ENCODE results near the gene POLR3GL.

Gene POLR3GL

DNA sequence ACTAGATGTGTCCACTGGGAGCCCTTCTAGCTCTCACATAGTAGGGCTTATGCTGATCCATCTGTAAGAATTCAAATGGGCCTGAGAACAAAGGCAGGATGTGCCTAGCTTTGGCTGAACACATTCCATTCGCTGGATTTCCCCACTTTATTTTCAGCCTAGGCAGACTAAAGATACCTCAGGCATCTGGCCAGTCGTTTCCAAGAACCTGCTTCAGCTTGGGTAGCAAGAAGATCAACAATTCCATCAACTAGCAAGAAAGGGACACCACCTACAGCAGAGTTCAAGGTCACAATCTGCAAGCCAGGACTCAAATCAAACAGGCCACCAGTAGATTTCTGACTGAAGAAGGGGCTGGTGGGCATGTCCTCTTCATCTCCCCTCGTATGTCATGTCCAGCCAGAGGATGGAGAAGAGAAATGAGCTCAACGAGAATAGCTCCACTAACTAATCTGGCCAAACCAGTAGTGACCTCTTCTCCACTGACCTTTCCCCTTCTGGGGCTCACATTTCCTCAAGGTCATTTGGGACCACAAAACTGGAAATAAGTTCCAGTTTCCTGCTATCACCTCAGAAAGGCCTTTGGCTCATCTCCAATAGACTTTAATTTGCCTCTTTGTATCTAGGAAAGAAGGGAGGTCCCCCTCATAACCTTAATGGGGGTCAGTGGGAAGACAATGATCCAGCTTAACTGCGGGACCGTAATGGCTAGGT is 17.7 kb downstream of the POLR3GL start:
- Histone ChIP-seq H3K4me3 (ENCODE audit: low read depth in 1 of 2, low read length in 2 of 2) (no peak overlapping the region), H3K27ac (ENCODE audit: low read depth, low read length) (no peak overlapping the region), H3K9me3 (ENCODE audit: control insufficient read depth in 1 of 2, low read length in 2 of 2) (no peaks in the 10 kb centered on the region), H3K9ac (ENCODE audit: low read depth in 1 of 2, low read length in 2 of 2) (no peak overlapping the region), H3K27me3 (ENCODE audit: control insufficient read depth in 1 of 2, insufficient read depth in 2 of 2, low read length in 2 of 2) (no peaks in the 10 kb centered on the region), H3K36me3 (ENCODE audit: control insufficient read depth in 1 of 2, insufficient read depth in 2 of 2, low read length in 2 of 2) (no peaks in the 10 kb centered on the region), H3K4me1 (ENCODE audit: control insufficient read depth in 1 of 2, insufficient read depth in 2 of 2, low read length in 2 of 2) (peaks cover 65 to 69% of the 10 kb centered on the region in 2 donors)

DNA sequence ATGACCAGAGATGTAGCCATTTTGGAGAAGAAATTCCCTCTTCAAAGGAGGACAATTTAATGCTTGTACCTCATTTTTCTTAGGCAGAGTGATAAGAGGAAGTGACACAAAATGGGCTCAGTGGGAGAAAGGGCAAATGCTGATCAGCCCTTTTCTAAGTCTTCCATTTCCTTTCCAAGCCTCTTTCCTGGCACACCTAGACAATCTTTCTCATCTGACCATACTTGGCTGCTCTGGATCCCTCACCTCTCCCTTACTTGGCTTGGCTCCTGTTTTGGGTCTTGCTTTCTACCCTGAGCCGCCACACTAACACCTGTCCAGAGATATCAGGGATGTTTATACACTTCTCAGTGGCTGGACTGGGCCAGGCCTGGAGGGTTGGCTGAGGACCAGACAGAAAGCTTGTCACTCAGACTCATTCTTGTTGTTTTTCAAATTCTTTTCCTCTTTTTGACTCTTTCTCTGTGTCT is 18.8 kb downstream of the POLR3GL start:
- peak overlapping the region; percentile 51 for H3K27ac ChIP-seq (ENCODE audit: low read depth, low read length)
- no peak overlapping the region for H3K9ac ChIP-seq (ENCODE audit: low read depth in 1 of 2, low read length in 2 of 2)
- H3K36me3 ChIP-seq (ENCODE audit: control insufficient read depth in 1 of 2, insufficient read depth in 2 of 2, low read length in 2 of 2) = no peaks in the 10 kb centered on the region
- H3K4me3 ChIP-seq (ENCODE audit: low read depth in 1 of 2, low read length in 2 of 2) = no peak overlapping the region
- H3K4me1 ChIP-seq (ENCODE audit: control insufficient read depth in 1 of 2, insufficient read depth in 2 of 2, low read length in 2 of 2) = peaks cover 59 to 62% of the 10 kb centered on the region in 2 donors
- H3K9me3 ChIP-seq (ENCODE audit: control insufficient read depth in 1 of 2, low read length in 2 of 2) = no peaks in the 10 kb centered on the region
- H3K27me3 ChIP-seq (ENCODE audit: control insufficient read depth in 1 of 2, insufficient read depth in 2 of 2, low read length in 2 of 2) = no peaks in the 10 kb centered on the region

DNA sequence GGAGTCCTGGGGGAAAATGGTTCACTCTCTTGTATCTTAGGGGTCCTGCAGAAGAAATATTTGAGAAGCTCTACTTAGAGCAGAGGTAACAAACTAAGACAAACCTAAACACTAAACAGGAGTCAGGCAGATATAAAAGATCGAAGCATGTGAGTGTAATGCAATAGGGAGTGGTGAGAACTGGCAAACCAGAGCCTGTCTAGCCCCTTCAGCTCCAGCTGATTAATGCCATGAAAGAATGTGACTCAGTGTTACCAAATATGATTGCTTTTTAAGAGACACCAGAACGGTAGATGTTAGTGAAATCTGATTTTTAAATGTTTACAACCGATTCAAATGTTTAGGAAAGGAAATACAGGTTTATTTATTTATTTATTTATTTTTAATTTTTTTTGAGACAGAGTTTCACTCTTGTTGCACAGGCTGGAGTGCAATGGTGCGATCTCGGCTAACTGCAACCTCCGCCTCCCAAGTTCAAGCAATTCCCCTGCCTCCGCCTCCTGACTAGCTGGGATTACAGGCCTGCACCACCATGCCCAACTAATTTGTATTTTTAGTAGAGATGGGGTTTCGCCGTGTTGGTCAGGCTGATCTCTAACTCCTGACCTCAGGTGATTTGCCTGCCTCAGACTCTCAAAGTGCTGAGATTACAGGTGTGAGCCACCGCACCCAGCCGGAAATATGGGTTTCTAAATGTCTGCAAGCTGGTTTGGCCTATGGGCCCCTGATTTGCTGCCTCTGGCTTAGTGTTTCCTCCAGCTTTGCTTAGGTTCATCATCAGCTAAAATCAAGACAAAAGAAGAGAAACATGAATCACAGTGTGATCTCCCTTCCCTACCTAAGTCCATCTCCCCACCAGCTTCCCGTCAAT is 19.7 kb downstream of the POLR3GL start:
- no peaks in the 10 kb centered on the region for H3K9me3 ChIP-seq (ENCODE audit: control insufficient read depth in 1 of 2, low read length in 2 of 2)
- peaks cover 52 to 53% of the 10 kb centered on the region in 2 donors for H3K4me1 ChIP-seq (ENCODE audit: control insufficient read depth in 1 of 2, insufficient read depth in 2 of 2, low read length in 2 of 2)
- H3K9ac ChIP-seq (ENCODE audit: low read depth in 1 of 2, low read length in 2 of 2) = peak overlapping the region in 1 of 2 donors; percentile 44
- H3K36me3 ChIP-seq (ENCODE audit: control insufficient read depth in 1 of 2, insufficient read depth in 2 of 2, low read length in 2 of 2) = no peaks in the 10 kb centered on the region
- H3K27me3 ChIP-seq (ENCODE audit: control insufficient read depth in 1 of 2, insufficient read depth in 2 of 2, low read length in 2 of 2) = no peaks in the 10 kb centered on the region
- H3K27ac ChIP-seq (ENCODE audit: low read depth, low read length) = no peak overlapping the region
- H3K4me3 ChIP-seq (ENCODE audit: low read depth in 1 of 2, low read length in 2 of 2) = no peak overlapping the region

DNA sequence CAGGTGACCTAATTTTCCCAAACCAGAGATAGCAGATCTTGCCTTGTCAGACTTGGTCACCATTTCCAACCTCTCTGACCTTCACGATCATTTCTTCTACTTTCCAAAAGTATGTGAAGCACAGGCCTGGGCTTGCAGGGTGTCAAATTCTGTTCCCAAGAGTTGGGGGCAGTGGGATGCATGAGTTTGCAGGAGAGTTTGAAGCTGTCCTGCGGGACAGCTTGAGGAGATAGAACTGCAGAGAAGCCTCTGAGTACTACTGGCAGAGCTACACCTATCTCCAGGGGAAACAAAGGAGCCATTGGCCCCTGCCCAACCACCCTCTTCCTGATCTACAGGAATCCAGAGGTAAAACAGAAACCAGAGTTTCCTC is 20.6 kb downstream of the POLR3GL start:
- Histone ChIP-seq H3K27me3 (ENCODE audit: control insufficient read depth in 1 of 2, insufficient read depth in 2 of 2, low read length in 2 of 2) (no peaks in the 10 kb centered on the region), H3K4me1 (ENCODE audit: control insufficient read depth in 1 of 2, insufficient read depth in 2 of 2, low read length in 2 of 2) (peaks cover 45% of the 10 kb centered on the region in 2 donors), H3K9ac (ENCODE audit: low read depth in 1 of 2, low read length in 2 of 2) (peak overlapping the region in 1 of 2 donors; percentile 44), H3K36me3 (ENCODE audit: control insufficient read depth in 1 of 2, insufficient read depth in 2 of 2, low read length in 2 of 2) (no peaks in the 10 kb centered on the region), H3K4me3 (ENCODE audit: low read depth in 1 of 2, low read length in 2 of 2) (peak overlapping the region; percentile 1 to 30), H3K27ac (ENCODE audit: low read depth, low read length) (peak overlapping the region; percentile 66), H3K9me3 (ENCODE audit: control insufficient read depth in 1 of 2, low read length in 2 of 2) (no peaks in the 10 kb centered on the region)

DNA sequence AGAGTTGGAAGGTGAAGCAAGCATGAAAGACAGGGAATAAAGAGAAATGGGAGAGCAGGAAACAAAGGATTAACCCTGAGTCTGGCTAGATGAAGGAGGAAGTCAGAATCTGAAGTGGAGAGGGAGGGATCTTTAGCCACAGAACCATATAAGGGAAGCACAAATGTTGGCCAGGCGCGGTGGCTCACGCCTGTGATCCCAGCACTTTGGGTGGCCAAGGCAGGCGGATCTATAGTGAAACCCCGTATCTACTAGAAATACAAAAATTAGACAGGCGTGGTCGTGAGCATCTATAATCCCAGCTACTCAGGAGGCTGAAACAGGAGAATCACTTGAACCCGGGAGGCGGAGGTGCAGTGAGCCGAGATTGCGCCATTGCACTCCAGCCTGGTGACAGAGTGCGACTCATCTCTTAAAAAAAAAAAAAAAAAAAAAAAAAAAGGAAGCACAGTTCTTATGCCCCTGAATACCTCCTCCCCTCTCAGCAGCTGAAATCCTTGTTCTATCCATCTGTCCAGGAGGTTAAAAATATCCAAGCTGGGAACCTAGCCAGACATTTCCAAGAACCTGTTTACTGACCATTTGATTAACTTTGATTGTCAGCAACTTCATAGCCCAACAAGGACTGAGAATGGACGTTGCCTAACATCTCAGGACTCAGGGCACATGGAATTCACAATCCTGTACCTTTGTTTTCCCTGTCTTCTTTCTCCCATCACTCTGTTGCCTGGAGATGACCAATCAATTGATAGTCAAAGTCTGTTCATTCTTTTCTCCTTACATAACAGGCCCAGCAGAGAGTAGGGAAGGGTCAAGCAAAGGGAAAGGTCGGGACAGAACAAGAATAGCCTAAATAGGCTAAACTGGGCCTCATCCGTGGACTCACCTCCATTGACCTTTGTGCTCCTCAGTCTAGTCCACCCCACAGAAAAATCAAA is 21.3 kb downstream of the POLR3GL start:
- Histone ChIP-seq H3K27me3 (ENCODE audit: control insufficient read depth in 1 of 2, insufficient read depth in 2 of 2, low read length in 2 of 2) (no peaks in the 10 kb centered on the region), H3K4me1 (ENCODE audit: control insufficient read depth in 1 of 2, insufficient read depth in 2 of 2, low read length in 2 of 2) (peaks cover 39% of the 10 kb centered on the region in 2 donors), H3K27ac (ENCODE audit: low read depth, low read length) (peak overlapping the region; percentile 75), H3K36me3 (ENCODE audit: control insufficient read depth in 1 of 2, insufficient read depth in 2 of 2, low read length in 2 of 2) (no peaks in the 10 kb centered on the region), H3K4me3 (ENCODE audit: low read depth in 1 of 2, low read length in 2 of 2) (peak overlapping the region; percentile 1 to 30), H3K9me3 (ENCODE audit: control insufficient read depth in 1 of 2, low read length in 2 of 2) (no peaks in the 10 kb centered on the region), H3K9ac (ENCODE audit: low read depth in 1 of 2, low read length in 2 of 2) (peak overlapping the region in 1 of 2 donors; percentile 44)

DNA sequence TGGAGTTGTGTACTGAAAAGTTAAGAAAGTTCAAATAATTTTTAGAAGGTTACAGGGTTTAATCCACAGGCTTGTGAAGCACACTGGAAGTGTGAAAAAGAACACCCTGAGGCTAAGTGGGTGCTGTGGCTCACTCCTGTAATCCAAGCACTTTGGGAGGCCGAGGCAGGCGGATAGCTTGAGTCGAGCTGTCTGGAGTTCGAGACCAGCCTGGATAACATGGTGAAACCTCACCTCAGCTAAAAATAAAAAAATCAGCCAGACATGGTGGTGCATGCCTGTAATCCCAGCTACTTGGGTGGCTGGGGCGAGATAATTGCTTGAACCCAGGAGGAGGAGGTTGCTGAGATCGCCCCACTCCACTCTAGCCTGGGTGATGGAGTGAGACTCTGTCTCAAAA is 22.1 kb downstream of the POLR3GL start:
- no peak overlapping the region for H3K9ac ChIP-seq (ENCODE audit: low read depth in 1 of 2, low read length in 2 of 2)
- no peak overlapping the region for H3K4me3 ChIP-seq (ENCODE audit: low read depth in 1 of 2, low read length in 2 of 2)
- no peaks in the 10 kb centered on the region for H3K27me3 ChIP-seq (ENCODE audit: control insufficient read depth in 1 of 2, insufficient read depth in 2 of 2, low read length in 2 of 2)
- H3K9me3 ChIP-seq (ENCODE audit: control insufficient read depth in 1 of 2, low read length in 2 of 2) = no peaks in the 10 kb centered on the region
- no peaks in the 10 kb centered on the region for H3K36me3 ChIP-seq (ENCODE audit: control insufficient read depth in 1 of 2, insufficient read depth in 2 of 2, low read length in 2 of 2)
- H3K27ac ChIP-seq (ENCODE audit: low read depth, low read length) = peak overlapping the region; percentile 75
- H3K4me1 ChIP-seq (ENCODE audit: control insufficient read depth in 1 of 2, insufficient read depth in 2 of 2, low read length in 2 of 2) = peaks cover 35 to 38% of the 10 kb centered on the region in 2 donors

DNA sequence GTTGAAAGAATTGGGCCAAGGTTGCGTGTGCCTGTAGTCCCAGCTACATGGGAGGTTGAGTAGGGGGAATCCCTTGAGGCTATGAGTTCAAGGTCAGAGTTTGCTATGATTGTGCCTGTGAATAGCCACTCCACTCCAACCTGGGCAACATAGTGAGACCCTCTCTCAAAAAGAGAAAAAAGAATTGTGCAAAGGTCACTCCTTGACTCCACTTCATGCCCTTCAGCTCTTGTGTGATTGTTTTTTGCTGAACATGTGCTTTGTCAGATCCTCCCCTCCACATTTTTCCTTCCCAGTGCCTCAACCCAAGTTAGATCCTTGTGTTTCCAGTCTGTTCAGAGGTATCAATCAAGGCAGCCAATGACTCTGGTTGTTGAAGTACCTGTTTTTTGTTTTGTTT is 23.4 kb downstream of the POLR3GL start:
- no peak overlapping the region for H3K9ac ChIP-seq (ENCODE audit: low read depth in 1 of 2, low read length in 2 of 2)
- H3K9me3 ChIP-seq (ENCODE audit: control insufficient read depth in 1 of 2, low read length in 2 of 2) = no peaks in the 10 kb centered on the region
- H3K4me3 ChIP-seq (ENCODE audit: low read depth in 1 of 2, low read length in 2 of 2) = no peak overlapping the region
- no peaks in the 10 kb centered on the region for H3K27me3 ChIP-seq (ENCODE audit: control insufficient read depth in 1 of 2, insufficient read depth in 2 of 2, low read length in 2 of 2)
- H3K36me3 ChIP-seq (ENCODE audit: control insufficient read depth in 1 of 2, insufficient read depth in 2 of 2, low read length in 2 of 2) = peaks cover 5 to 6% of the 10 kb centered on the region in 2 donors
- H3K27ac ChIP-seq (ENCODE audit: low read depth, low read length) = peak overlapping the region; percentile 13
- peaks cover 38 to 41% of the 10 kb centered on the region in 2 donors for H3K4me1 ChIP-seq (ENCODE audit: control insufficient read depth in 1 of 2, insufficient read depth in 2 of 2, low read length in 2 of 2)

DNA sequence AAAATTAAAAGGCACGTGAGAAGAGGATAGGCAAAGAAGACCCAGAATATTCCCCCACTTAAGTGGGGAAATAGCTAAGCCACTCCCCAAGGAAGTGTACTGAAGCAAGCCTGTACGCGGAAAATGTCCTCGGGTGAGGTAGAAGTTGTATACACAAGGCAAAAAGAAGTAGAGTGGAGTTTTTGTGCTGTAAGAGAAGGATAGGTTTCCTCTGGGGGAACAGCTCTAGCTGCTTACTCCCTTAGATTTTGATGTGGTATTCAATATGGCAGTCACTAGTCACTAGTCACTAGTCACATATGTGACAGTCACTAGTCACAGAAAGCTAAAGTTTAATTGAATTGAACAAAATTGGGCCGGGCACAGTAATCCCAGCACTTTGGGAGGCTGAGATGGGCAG is 24.3 kb downstream of the POLR3GL start:
- Histone ChIP-seq H3K4me1 (ENCODE audit: control insufficient read depth in 1 of 2, insufficient read depth in 2 of 2, low read length in 2 of 2) (peaks cover 38 to 41% of the 10 kb centered on the region in 2 donors), H3K9me3 (ENCODE audit: control insufficient read depth in 1 of 2, low read length in 2 of 2) (no peaks in the 10 kb centered on the region), H3K4me3 (ENCODE audit: low read depth in 1 of 2, low read length in 2 of 2) (no peak overlapping the region), H3K36me3 (ENCODE audit: control insufficient read depth in 1 of 2, insufficient read depth in 2 of 2, low read length in 2 of 2) (peaks cover 13 to 15% of the 10 kb centered on the region in 2 donors), H3K9ac (ENCODE audit: low read depth in 1 of 2, low read length in 2 of 2) (no peak overlapping the region), H3K27me3 (ENCODE audit: control insufficient read depth in 1 of 2, insufficient read depth in 2 of 2, low read length in 2 of 2) (no peaks in the 10 kb centered on the region), H3K27ac (ENCODE audit: low read depth, low read length) (peak overlapping the region; percentile 46)

DNA sequence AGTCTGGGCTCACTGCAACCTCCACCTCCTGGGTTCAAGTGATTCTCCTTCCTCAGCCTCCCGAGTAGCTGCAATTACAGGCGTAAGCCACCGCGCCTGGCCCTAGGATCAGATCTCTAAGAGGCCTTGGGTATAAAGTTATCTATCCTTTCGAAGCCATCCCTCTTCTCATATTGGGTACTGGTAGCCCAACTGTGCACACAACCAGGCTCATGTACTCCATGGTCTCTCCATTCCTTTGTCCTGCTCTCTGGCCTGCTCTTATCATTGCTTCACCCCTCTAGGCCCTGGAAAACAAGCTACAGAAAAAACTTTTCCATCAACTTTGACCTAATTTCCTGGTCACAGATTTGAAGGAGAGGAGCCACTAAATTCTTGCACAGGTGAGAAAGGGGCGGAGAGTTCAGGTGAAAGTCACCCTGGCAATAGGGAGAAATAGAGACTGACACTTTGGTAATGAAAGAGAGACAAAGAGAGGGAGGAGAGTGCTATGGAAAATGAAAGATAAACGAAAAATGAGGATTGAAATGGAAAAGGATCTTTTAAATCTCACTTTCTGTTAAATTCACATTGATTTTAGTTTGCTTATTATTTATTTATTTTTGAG is 25.9 kb downstream of the POLR3GL start:
- H3K27ac ChIP-seq (ENCODE audit: low read depth, low read length) = peak overlapping the region; percentile 26
- H3K9ac ChIP-seq (ENCODE audit: low read depth in 1 of 2, low read length in 2 of 2) = peak overlapping the region in 1 of 2 donors; percentile 9
- H3K4me3 ChIP-seq (ENCODE audit: low read depth in 1 of 2, low read length in 2 of 2) = no peak overlapping the region
- H3K4me1 ChIP-seq (ENCODE audit: control insufficient read depth in 1 of 2, insufficient read depth in 2 of 2, low read length in 2 of 2) = peaks cover 29 to 35% of the 10 kb centered on the region in 2 donors
- peaks cover 29 to 30% of the 10 kb centered on the region in 2 donors for H3K36me3 ChIP-seq (ENCODE audit: control insufficient read depth in 1 of 2, insufficient read depth in 2 of 2, low read length in 2 of 2)
- no peaks in the 10 kb centered on the region for H3K9me3 ChIP-seq (ENCODE audit: control insufficient read depth in 1 of 2, low read length in 2 of 2)
- no peaks in the 10 kb centered on the region for H3K27me3 ChIP-seq (ENCODE audit: control insufficient read depth in 1 of 2, insufficient read depth in 2 of 2, low read length in 2 of 2)

All from duodenal mucosa (tissue), 2 donors.